ENCODE results near the gene ATF2. TPM values are rescaled to one million over a fixed set of nuclear protein-coding genes. Genes with fewer than 3 reads are reported as not detected.

The ATF2 gene
- total and polyA plus RNA-seq, 2 of the 8 experiments (the other 6 are each of a cell fraction or from before 2014, with no cell fraction given): 31.2 to 46.5 TPM

- H2BK15ac ChIP-seq (ENCODE audit: low read length): no peak overlapping the region
- POLR2A ChIA-PET (ENCODE audit: partially characterized antibody): no interaction called here
- no peak overlapping the region for H2BK5ac ChIP-seq (ENCODE audit: low read depth, low read length)
- no peak overlapping the region for H3K14ac ChIP-seq (ENCODE audit: insufficient read length)
- H3K9ac ChIP-seq (replicated peaks in 1 of 4; ENCODE audit: extremely low read depth in 1 of 4, low read depth in 3 of 4, low read length in 3 of 4): no peak overlapping the region
- no peak for FAIRE-seq
- CTCF ChIA-PET (ENCODE audit: partially characterized antibody): interaction anchor here (0.6 kb wide), 1 partner anchor 215 kb away, joined by 3 read pairs; no protein-coding TSS in a partner anchor
- no peaks in the 10 kb centered on the region for H3K36me3 ChIP-seq (ENCODE audit: control insufficient read depth in 2 of 4, insufficient read depth in 4 of 4, low read length in 3 of 4)
- no peak overlapping the region for H2BK120ac ChIP-seq (replicated peaks; ENCODE audit: low read depth, low read length)
- H3K4me1 ChIP-seq (replicated peaks in 1 of 4; ENCODE audit: control insufficient read depth in 3 of 4, insufficient read depth in 4 of 4, low read length in 3 of 4): no peaks in the 10 kb centered on the region
- H3K23me2 ChIP-seq (ENCODE audit: low read depth, low read length): no peaks in the 10 kb centered on the region
- H3K9me3 ChIP-seq (ENCODE audit: insufficient read depth in 2 of 2, low read depth in 1 of 2, low read length in 1 of 2): no peaks in the 10 kb centered on the region; a peak in 1 of 4 replicates
- no peak overlapping the region for H3K23ac ChIP-seq (ENCODE audit: insufficient read length)
- H3K4me3 ChIP-seq (ENCODE audit: extremely low read depth in 1 of 4, insufficient read depth in 2 of 4, low read depth in 3 of 4, low read length in 4 of 4): no peak overlapping the region
- WGBS, 2 experiments (ENCODE audit: extremely low coverage in 1 of 2, insufficient coverage in 1 of 2, insufficient read length in 1 of 2, insufficient replicate concordance in 2 of 2, low coverage in 1 of 2, low lambda C conversion rate in 2 of 2, missing lambda C conversion rate in 1 of 2): 96% methylated on average over 3 of the region's 3 CpGs; no CpG with 5 or more reads in 1 of the 2 experiments
- H4K5ac ChIP-seq (ENCODE audit: insufficient read length, low read depth, low read length): no peak overlapping the region
- no peak overlapping the region for H4K91ac ChIP-seq (replicated peaks; ENCODE audit: insufficient read length, low read length)
- no peak overlapping the region for H2AK5ac ChIP-seq (ENCODE audit: low read depth, low read length)
- no peak for DNase-seq (ENCODE audit: low read depth in 1 of 2, low spot score in 2 of 2)
- H2BK20ac ChIP-seq (ENCODE audit: low read length): no peak overlapping the region
- no peaks in the 10 kb centered on the region for H3K27me3 ChIP-seq (replicated peaks in 1 of 4; ENCODE audit: control insufficient read depth in 3 of 4, extremely low read depth in 1 of 4, insufficient read depth in 3 of 4, low read length in 3 of 4)
- H3K79me1 ChIP-seq (ENCODE audit: low read depth, low read length): no peaks in the 10 kb centered on the region
- no peaks in the 10 kb centered on the region for H3K79me2 ChIP-seq (ENCODE audit: control insufficient read depth in 1 of 2, insufficient read depth in 2 of 2, low read length in 2 of 2)
- H2AFZ ChIP-seq (ENCODE audit: low read length): no peak overlapping the region
- no peak overlapping the region for H3K4ac ChIP-seq (replicated peaks; ENCODE audit: insufficient read length, low read depth, low read length)
- H3K27ac ChIP-seq (ENCODE audit: low read depth, low read length): no peak overlapping the region
- H4K8ac ChIP-seq (ENCODE audit: extremely low read depth, insufficient read depth, low read length): no peak overlapping the region
- H3K18ac ChIP-seq (ENCODE audit: extremely low read depth, low read length): no peak overlapping the region
- H3K4me2 ChIP-seq (ENCODE audit: insufficient read depth in 1 of 2, low read depth in 2 of 2, low read length in 2 of 2): no peak overlapping the region
- H2BK12ac ChIP-seq (ENCODE audit: low read depth, low read length): no peak overlapping the region
- no peaks in the 10 kb centered on the region for H4K20me1 ChIP-seq (replicated peaks in 1 of 2; ENCODE audit: control insufficient read depth in 1 of 2, insufficient read depth in 2 of 2, low read length in 2 of 2)
- H3K56ac ChIP-seq (replicated peaks; ENCODE audit: insufficient read length, low read depth, low read length): no peak overlapping the region
- TF ChIP-seq CBX5 (IDR thresholded peaks at IDR 0.05; ENCODE audit: low read depth, low read length): no peak
- TF ChIP-seq YY1 (IDR thresholded peaks at IDR 0.05; ENCODE audit: low read depth, low read length): no peak
- no peak for TF ChIP-seq CHD1 (IDR thresholded peaks at IDR 0.05; ENCODE audit: low read depth, low read length)
- no peak for TF ChIP-seq ASH2L (IDR thresholded peaks at IDR 0.05; ENCODE audit: low read length)
- TF ChIP-seq HDAC6 (IDR thresholded peaks at IDR 0.05; ENCODE audit: low read depth, low read length): no peak
- TF ChIP-seq MAX (IDR thresholded peaks at IDR 0.05): no peak
- TF ChIP-seq BRCA1 (IDR thresholded peaks at IDR 0.05; ENCODE audit: low read depth, low read length): no peak
- TF ChIP-seq KDM4A (IDR thresholded peaks at IDR 0.05; ENCODE audit: low read depth, low read length, severe bottlenecking): no peak
- no peak for TF ChIP-seq POLR2A (IDR thresholded peaks at IDR 0.05; ENCODE audit: control extremely low read depth in 1 of 2, low read depth in 2 of 2, low read length in 2 of 2)
- TF ChIP-seq CBX8 (IDR thresholded peaks at IDR 0.05; ENCODE audit: borderline replicate concordance, low read depth, low read length): no peak
- no peak for TF ChIP-seq TAF1 (IDR thresholded peaks at IDR 0.05; ENCODE audit: low read depth, low read length)
- no peak for TF ChIP-seq POU5F1 (IDR thresholded peaks at IDR 0.05; ENCODE audit: low read depth, low read length)
- TF ChIP-seq HDAC2 (IDR thresholded peaks at IDR 0.05; ENCODE audit: borderline replicate concordance in 1 of 2, low read depth in 2 of 2, low read length in 2 of 2): no peak
- TF ChIP-seq EZH2 (IDR thresholded peaks at IDR 0.05; ENCODE audit: low read depth, low read length, severe bottlenecking): no peak
- TF ChIP-seq NANOG (IDR thresholded peaks at IDR 0.05; ENCODE audit: insufficient read depth, low read depth, low read length, poor library complexity, severe bottlenecking): no peak
These were observed 142.8 kb downstream of the ATF2 start for GRCh38 chr2:175025233-175025632.
